Heart left ventricle (tissue), 16 donors: ENCODE results near the gene SLC25A21. TPM values are rescaled to one million over a fixed set of nuclear protein-coding genes. Genes with fewer than 3 reads are reported as not detected.

Experiments
- ATAC-seq, 4 donors: fragments of 200-7000 bp; cut with Tn5 transposase; one replicate each; pipeline ENCODE4 v1.9.1; 2020 to 2022; ENCODE audit warnings: moderate library complexity in 4 of 4, mild to moderate bottlenecking in 3 of 4, moderate number of reproducible peaks in 1 of 4
- DNase-seq, 5 donors: peaks; one replicate each; pipeline ENCODE4 v3.0.0-alpha.2; 2020
- H3K27ac ChIP-seq, 12 donors: fragments of 200-600 bp; sonication (generic) in 4 of 12; one replicate each; pipeline versions ENCODE4 v1.5.0 to v1.8.0; 2016 to 2022; ENCODE audit warnings: mild to moderate bottlenecking in 2 of 12
- H3K27me3 ChIP-seq, 9 donors: fragments of 200-600 bp; sonication (generic) in 2 of 9; one replicate each; pipeline versions ENCODE4 v1.5.1 to v1.8.0; 2016 to 2022; ENCODE audit warnings: mild to moderate bottlenecking in 3 of 9
- H3K36me3 ChIP-seq, 9 donors: fragments of 200-600 bp; sonication (generic) in 2 of 9; one replicate each; pipeline versions ENCODE4 v1.5.0 to v1.8.0; 2018 to 2022; ENCODE audit warnings: mild to moderate bottlenecking in 2 of 9
- H3K4me1 ChIP-seq, 12 donors: fragments of 200-600 bp; sonication (generic) in 4 of 12; one replicate each; pipeline versions ENCODE4 v1.5.0 to v1.8.0; 2016 to 2022; ENCODE audit warnings: mild to moderate bottlenecking in 3 of 12
- H3K4me3 ChIP-seq, 12 donors: fragments of 200-600 bp; sonication (generic) in 4 of 12; one replicate each; pipeline versions ENCODE4 v1.5.0 to v1.8.0; 2017 to 2022; ENCODE audit warnings: mild to moderate bottlenecking in 9 of 12, moderate library complexity in 4 of 12
- H3K9me3 ChIP-seq, 12 donors: fragments of 200-600 bp; sonication (generic) in 4 of 12; one replicate each; pipeline versions ENCODE4 v1.5.0 to v1.8.0; 2016 to 2022; ENCODE audit warnings: mild to moderate bottlenecking in 1 of 12
- POLR2A ChIP-seq, 2 donors: fragments of 450-650 bp; IDR thresholded peaks; one replicate each; pipeline ENCODE4 v1.6.1; 2017; ENCODE audit warnings: antibody characterized with exemption in 2 of 2, mild to moderate bottlenecking in 2 of 2, moderate library complexity in 2 of 2
- WGBS, 4 donors: extraction: QIAGEN DNeasy Blood & Tissue Kit in 2 of 4; methylation state at CpG; one replicate each; pipeline versions ENCODE4 v1.1.5 to v1.1.7; 2013 to 2018; 5-methylcytosine and 5-hydroxymethylcytosine counted together
- intact Hi-C, 10 donors: fragments of 100-400 bp; cut with DNase I; formaldehyde crosslinking; loops; one replicate each; pipeline versions ENCODE4 v1.11.1 to v1.14.2; 2022
- polyA plus RNA-seq, 2 donors: library from polyadenylated mRNA; stranded (reverse); fragments of 200-250 nt; gene quantifications; one replicate each; pipeline ENCODE4 v1.2.3, GENCODE V29; 2013
- total RNA-seq, 9 donors: library from RNA; depleted of rRNA in 2 of 9; stranded (reverse); fragments of >200 nt in 2 of 9; fragmentation: NEBNext Ultra II Directional in 3 of 9; extraction: Animal tissue kit (Norgen Biotek cat#: 25700) in 3 of 9; gene quantifications; one replicate each; pipeline versions ENCODE4 v1.1.0 to v1.2.4, GENCODE V29; 2016 to 2023
- TF ChIP-seq, protein P1 (sequence below), 12 donors: fragments of 200-600 bp; sonication (generic) in 4 of 12; IDR thresholded peaks; one replicate each; pipeline versions ENCODE4 v1.5.0 to v1.8.0; 2018 to 2022; ENCODE audit warnings: antibody characterized with exemption in 12 of 12, mild to moderate bottlenecking in 5 of 12
- donor health status: ischemic (EF 13 %, LVEDD 7.1; RV severe dilation, severe dysfunction).
- donor health status: healthy with polysubstance abuse.
- donor health status: DM: no; HTN: yes; CAD: no.
- donor health status: DM: no; HTN: no; CAD: no.
- donor health status: ischemic (EF 25% LVEDD 6.9; RV normal size, moderate dysfunction).
- donor health status: ischemic (EF 25% LVEDD 5.7; RV mildly dilated, moderate dysfunction).
- donor health status: healthy.
- donor health status: DM: yes; HTN: yes; CAD: no.
- donor health status: ischemic (EF 35%, LVEDD 5.7; RV mildly dilated, moderate dysfunction).
- donor health status: nonischemic (EF 11% LVEDD 7.7; RV severe dilation, severe dysfunction).
- donor health status: DM: yes; HTN: yes; CAD: no.
- donor health status: PGD.
- donor health status: ischemic (EF 29% LVEDD 5.4; RV normal size, mild dysfunction).
- donor health status: nonischemic (EF 23%, LVEDD 6.1; RV moderate dilation, normal function).

The SLC25A21 gene
- total and polyA plus RNA-seq, 11 donors, result 0.12 to 1.6 (median 0.24) TPM; not detected in 1

DNA sequence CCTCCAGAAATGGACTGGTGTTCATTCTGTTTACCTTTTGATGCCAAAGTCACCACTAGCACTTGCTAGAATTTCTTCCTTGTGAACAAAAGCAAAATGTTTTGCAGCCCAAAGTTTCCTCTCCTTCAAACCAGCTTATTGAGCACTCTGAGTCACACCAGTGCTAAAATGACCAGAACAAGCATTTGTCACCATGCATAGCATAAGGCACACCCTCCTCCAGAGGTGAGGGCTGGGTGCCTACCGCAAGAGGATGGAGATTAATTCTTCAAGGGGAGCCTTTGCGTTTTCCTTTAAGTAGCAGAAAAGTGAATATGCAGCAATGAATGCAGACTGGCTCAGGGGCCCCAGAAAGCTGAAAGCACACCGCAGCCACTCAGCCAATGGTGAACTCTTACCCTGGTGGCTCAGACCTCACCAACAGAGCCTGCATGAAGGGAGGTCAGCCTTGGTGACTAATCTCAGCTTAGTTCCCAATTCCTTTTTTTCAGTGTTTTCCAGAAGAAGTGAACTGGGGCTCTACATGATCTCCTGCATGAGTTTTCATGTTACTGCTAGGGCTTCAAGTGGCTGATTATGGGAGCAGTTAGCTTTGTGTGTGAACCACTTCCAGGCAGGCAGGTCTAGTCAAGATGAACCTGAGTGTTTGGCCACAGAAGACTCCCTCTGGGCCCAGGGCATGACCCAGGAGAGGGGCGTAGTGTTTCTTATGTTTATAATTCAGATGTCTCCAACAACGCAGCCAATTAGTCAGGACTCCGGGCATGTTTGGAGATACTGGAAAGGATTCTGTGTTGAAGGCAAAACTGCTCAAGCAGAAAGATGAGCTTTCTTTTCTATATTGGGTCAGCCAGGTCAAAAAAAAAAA lies 414.4 kb downstream of the SLC25A21 start:
- no peak for ATAC-seq
- Histone ChIP-seq H3K27ac (no peak overlapping the region), H3K36me3 (no peaks in the 10 kb centered on the region), H3K4me1 (no peaks in the 10 kb centered on the region), H3K4me3 (no peak overlapping the region), H3K9me3 (peaks cover 0 to 8% (median 0%) of the 10 kb centered on the region in 12 donors), H3K27me3 (no peaks in the 10 kb centered on the region)
- DNase-seq, result no peak
- WGBS, 4 donors, result 78 to 85% (median 79%) methylated on average over 6 of the region's 6 CpGs
- intact Hi-C loops, result no loop called here
- TF ChIP-seq, protein P1, sequence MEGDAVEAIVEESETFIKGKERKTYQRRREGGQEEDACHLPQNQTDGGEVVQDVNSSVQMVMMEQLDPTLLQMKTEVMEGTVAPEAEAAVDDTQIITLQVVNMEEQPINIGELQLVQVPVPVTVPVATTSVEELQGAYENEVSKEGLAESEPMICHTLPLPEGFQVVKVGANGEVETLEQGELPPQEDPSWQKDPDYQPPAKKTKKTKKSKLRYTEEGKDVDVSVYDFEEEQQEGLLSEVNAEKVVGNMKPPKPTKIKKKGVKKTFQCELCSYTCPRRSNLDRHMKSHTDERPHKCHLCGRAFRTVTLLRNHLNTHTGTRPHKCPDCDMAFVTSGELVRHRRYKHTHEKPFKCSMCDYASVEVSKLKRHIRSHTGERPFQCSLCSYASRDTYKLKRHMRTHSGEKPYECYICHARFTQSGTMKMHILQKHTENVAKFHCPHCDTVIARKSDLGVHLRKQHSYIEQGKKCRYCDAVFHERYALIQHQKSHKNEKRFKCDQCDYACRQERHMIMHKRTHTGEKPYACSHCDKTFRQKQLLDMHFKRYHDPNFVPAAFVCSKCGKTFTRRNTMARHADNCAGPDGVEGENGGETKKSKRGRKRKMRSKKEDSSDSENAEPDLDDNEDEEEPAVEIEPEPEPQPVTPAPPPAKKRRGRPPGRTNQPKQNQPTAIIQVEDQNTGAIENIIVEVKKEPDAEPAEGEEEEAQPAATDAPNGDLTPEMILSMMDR (IDR thresholded peaks at IDR 0.05), result no peak
- TF ChIP-seq POLR2A (IDR thresholded peaks at IDR 0.05), result no peak

DNA sequence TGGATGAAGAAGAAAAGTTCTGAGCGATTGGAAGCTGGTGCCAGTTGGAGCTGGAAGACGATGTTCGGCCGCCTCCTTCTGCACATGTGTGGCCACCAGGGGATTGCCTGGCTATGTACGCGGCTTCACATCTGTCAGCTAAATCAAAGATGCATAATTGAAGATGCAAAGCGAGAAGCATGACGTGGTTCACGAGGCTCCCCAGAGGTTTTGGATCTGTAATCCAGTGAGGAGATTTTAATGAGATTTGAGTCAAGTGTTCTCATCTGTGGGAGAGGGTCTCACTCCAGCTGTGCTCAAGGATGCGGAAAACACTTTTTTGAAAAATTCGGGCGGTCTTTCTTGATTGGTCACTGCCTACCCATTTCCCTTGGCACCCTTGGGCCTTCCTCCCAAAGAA lies 416.2 kb downstream of the SLC25A21 start:
- intact Hi-C loops, result no loop called here
- Histone ChIP-seq H3K4me3 (no peak overlapping the region), H3K36me3 (no peaks in the 10 kb centered on the region), H3K9me3 (peaks cover 0 to 10% (median 0%) of the 10 kb centered on the region in 12 donors), H3K27me3 (no peaks in the 10 kb centered on the region), H3K27ac (no peak overlapping the region), H3K4me1 (no peaks in the 10 kb centered on the region)
- ATAC-seq, result no peak
- TF ChIP-seq, protein P1 (IDR thresholded peaks at IDR 0.05), result no peak
- no peak for TF ChIP-seq POLR2A (IDR thresholded peaks at IDR 0.05)
- no peak for DNase-seq
- WGBS, 4 donors, result 86 to 91% (median 89%) methylated on average over 12 of the region's 12 CpGs

DNA sequence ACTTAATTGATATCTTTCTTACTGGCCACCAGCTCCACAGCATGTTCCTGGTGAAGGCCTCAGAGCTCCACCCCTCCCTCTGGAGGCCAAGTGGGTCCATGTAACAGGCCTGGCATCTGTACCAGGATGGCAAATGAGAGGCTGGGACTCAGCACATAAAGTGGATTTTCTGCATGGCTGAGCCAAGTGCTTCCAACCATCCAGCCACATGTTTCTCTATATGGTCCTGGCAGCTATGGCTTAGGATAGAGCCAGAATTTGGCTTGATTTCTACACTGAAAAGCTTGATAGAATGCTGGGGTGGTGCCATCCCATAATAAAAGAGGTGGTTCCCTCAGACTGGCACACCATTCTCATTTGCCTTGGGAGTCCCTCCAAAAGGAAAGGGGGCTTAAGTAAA lies 416.6 kb downstream of the SLC25A21 start:
- TF ChIP-seq, protein P1 (IDR thresholded peaks at IDR 0.05), result no peak
- no peak for TF ChIP-seq POLR2A (IDR thresholded peaks at IDR 0.05)
- Histone ChIP-seq H3K4me3 (no peak overlapping the region), H3K27me3 (no peaks in the 10 kb centered on the region), H3K4me1 (no peaks in the 10 kb centered on the region), H3K36me3 (no peaks in the 10 kb centered on the region), H3K27ac (no peak overlapping the region), H3K9me3 (peaks cover 0 to 10% (median 0%) of the 10 kb centered on the region in 12 donors)
- ATAC-seq, result no peak
- intact Hi-C loops, result no loop called here
- DNase-seq, result no peak

DNA sequence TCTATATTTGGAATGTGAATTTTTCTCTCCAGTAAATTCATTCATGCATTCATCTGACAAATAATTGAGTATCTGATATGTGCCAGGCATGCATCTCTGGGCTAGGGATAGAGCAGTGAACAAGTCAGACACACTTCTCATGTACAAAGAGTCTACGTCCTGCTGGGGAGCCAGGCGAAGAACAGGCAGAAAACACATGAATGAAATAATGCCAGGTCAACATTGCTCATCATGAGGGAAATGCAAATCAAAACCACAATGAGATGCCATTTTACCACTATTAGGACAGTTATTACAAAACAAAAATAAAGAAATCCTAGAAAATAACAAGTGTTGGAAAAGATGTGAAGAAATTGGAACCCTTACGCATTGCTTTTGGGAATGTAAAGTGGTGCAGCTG lies 420.5 kb downstream of the SLC25A21 start:
- no peak overlapping the region for H3K4me3 ChIP-seq

More for the DNA sequence above, 420.5 kb downstream of the SLC25A21 start:
- WGBS, 4 donors, result 91 to 95% (median 93%) methylated on average over 3 of the region's 3 CpGs
- Histone ChIP-seq H3K4me1 (no peaks in the 10 kb centered on the region), H3K27ac (no peak overlapping the region), H3K36me3 (no peaks in the 10 kb centered on the region), H3K9me3 (peaks cover 0 to 10% (median 0%) of the 10 kb centered on the region in 12 donors), H3K27me3 (peaks cover 0 to 6% (median 0%) of the 10 kb centered on the region in 9 donors)
- TF ChIP-seq POLR2A (IDR thresholded peaks at IDR 0.05), result no peak
- TF ChIP-seq, protein P1 (IDR thresholded peaks at IDR 0.05), result no peak
- intact Hi-C loops, result no loop called here
- ATAC-seq, result no peak
- no peak for DNase-seq
